Activated CD4-positive, alpha-beta T cell treated with anti-CD3 and anti-CD28 coated beads, Interleukin-2, amount 10 ng/mL, durations not matched to agents 7 days and 5 days (primary cell): ENCODE measurements around the gene GNS. TPM values are rescaled to one million over a fixed set of nuclear protein-coding genes. Genes with fewer than 3 reads are reported as not detected.
A peak's percentile ranks its signal among the peaks of the same experiment; 100 is the strongest.
"Not testable (repeated sequence)": the region's sequence is repeated elsewhere in the genome, so short reads cannot be mapped to it uniquely, and the experiment has no call there.

Experiments used
- CTCF ChIA-PET: fragments of 350-600 bp; sonication (Branson Sonifier 250); formaldehyde crosslinking; loops from one replicate; lab custom pipeline; 2021; ENCODE audit warnings: antibody characterized with exemption; lab: Charles Lee
- POLR2A ChIA-PET: fragments of 350-600 bp; sonication (Branson Sonifier 250); formaldehyde crosslinking; loops from one replicate; lab custom pipeline; 2021; ENCODE audit warnings: antibody characterized with exemption; lab: Charles Lee
- DNase-seq: peaks from one replicate; pipeline ENCODE4 v3.0.0-alpha.2; 2020
- H3K27ac Mint-ChIP-seq: one replicate; pipeline ENCODE4 v1.8.0; 2021; ENCODE audit warnings: mild to moderate bottlenecking, moderate library complexity, mixed read lengths
- H3K27me3 Mint-ChIP-seq: one replicate; pipeline ENCODE4 v1.8.0; 2021; ENCODE audit warnings: mixed read lengths
- H3K36me3 Mint-ChIP-seq: one replicate; pipeline ENCODE4 v1.8.0; 2021; ENCODE audit warnings: low read depth, mixed read lengths
- H3K4me1 Mint-ChIP-seq: one replicate; pipeline ENCODE4 v1.8.0; 2021; ENCODE audit warnings: mixed read lengths
- H3K4me3 Mint-ChIP-seq: one replicate; pipeline ENCODE4 v1.8.0; 2021; ENCODE audit warnings: mild to moderate bottlenecking, moderate library complexity, mixed read lengths
- H3K9me3 Mint-ChIP-seq: one replicate; pipeline ENCODE4 v1.8.0; 2021; ENCODE audit warnings: mixed read lengths
- total RNA-seq, 2 experiments: library from RNA; stranded (reverse); gene quantifications; one replicate each; pipeline ENCODE4 v1.2.3, GENCODE V29; 2021

Gene GNS
- 10 to 100 TPM; 25.3 to 31.3 TPM for total RNA-seq

- H3K4me3 Mint-ChIP-seq: peak within 1 kb of the TSS; percentile 96
- peaks cover 7% of the 10 kb centered on the region for H3K36me3 Mint-ChIP-seq
- H3K27ac Mint-ChIP-seq: peak within 1 kb of the TSS; percentile 93
- ChIA-PET POLR2A (no interaction called here), CTCF (interaction anchor here (1.0 to 1.2 kb wide), 4 partner anchors 10 to 55 kb away, joined by 3 read pairs; no protein-coding TSS in a partner anchor)
- H3K27me3 Mint-ChIP-seq: no peaks in the 10 kb centered on the region
- DNase-seq: peak; percentile 92
- peaks cover 48% of the 10 kb centered on the region for H3K4me1 Mint-ChIP-seq
- no peaks in the 10 kb centered on the region for H3K9me3 Mint-ChIP-seq
Measured at GRCh38 chr12:64759035-64759894, at the start of gene GNS. Gene GNS (minus strand): TSS chr12:64759406. CDS start chr12:64759276, 130 bp downstream.

GRCh38 chr12:64808110-64808509 is 48.9 kb upstream of the GNS start:
- no peaks in the 10 kb centered on the region for H3K36me3 Mint-ChIP-seq
- no peak overlapping the region for H3K27ac Mint-ChIP-seq
- ChIA-PET POLR2A (no interaction called here), CTCF (no interaction called here)
- H3K4me1 Mint-ChIP-seq: peaks cover 2% of the 10 kb centered on the region
- H3K27me3 Mint-ChIP-seq: peaks cover 49% of the 10 kb centered on the region
- no peak overlapping the region for H3K4me3 Mint-ChIP-seq
- no peaks in the 10 kb centered on the region for H3K9me3 Mint-ChIP-seq
- DNase-seq: no peak

- POLR2A ChIA-PET: interaction anchor here (0.6 kb wide), 1 partner anchor 1251 kb away, joined by 3 read pairs; no protein-coding TSS in a partner anchor
- no peak overlapping the region for H3K27ac Mint-ChIP-seq
- no peak overlapping the region for H3K4me3 Mint-ChIP-seq
- no peaks in the 10 kb centered on the region for H3K36me3 Mint-ChIP-seq
- no peak for DNase-seq
- no peaks in the 10 kb centered on the region for H3K9me3 Mint-ChIP-seq
- peaks cover 2% of the 10 kb centered on the region for H3K4me1 Mint-ChIP-seq
- H3K27me3 Mint-ChIP-seq: peaks cover 48% of the 10 kb centered on the region
- CTCF ChIA-PET: interaction anchor here (1.3 kb wide), 1 partner anchor 11 kb away, joined by 3 read pairs; no protein-coding TSS in a partner anchor
Measured at GRCh38 chr12:64806593-64807460, 47.6 kb upstream of the GNS start.

GRCh38 chr12:64806173-64806572 is 47.0 kb upstream of the GNS start:
- POLR2A ChIA-PET: no interaction called here
- CTCF ChIA-PET: interaction anchor here (1.3 kb wide), 1 partner anchor 10 kb away, joined by 3 read pairs; no protein-coding TSS in a partner anchor

GRCh38 chr12:64802180-64802775 is 43.1 kb upstream of the GNS start:
- peaks cover 43% of the 10 kb centered on the region for H3K27me3 Mint-ChIP-seq
- H3K4me1 Mint-ChIP-seq, H3K36me3 Mint-ChIP-seq, H3K4me3 Mint-ChIP-seq, H3K27ac Mint-ChIP-seq, POLR2A ChIA-PET, H3K9me3 Mint-ChIP-seq: not testable (repeated sequence)
- CTCF ChIA-PET: interaction anchor here (0.7 to 0.8 kb wide), 2 partner anchors 714 to 991 kb away, joined by 3 read pairs; no protein-coding TSS in a partner anchor
- DNase-seq: peak; percentile 53

More at GRCh38 chr12:64806173-64806572, 47.0 kb upstream of the GNS start:
- Mint-ChIP-seq H3K27ac (no peak overlapping the region), H3K4me3 (no peak overlapping the region), H3K36me3 (no peaks in the 10 kb centered on the region), H3K4me1 (peaks cover 2% of the 10 kb centered on the region), H3K9me3 (no peaks in the 10 kb centered on the region), H3K27me3 (peaks cover 47% of the 10 kb centered on the region)
- DNase-seq: no peak

- H3K4me3 Mint-ChIP-seq: no peak overlapping the region
- no peaks in the 10 kb centered on the region for H3K36me3 Mint-ChIP-seq
- peaks cover 37% of the 10 kb centered on the region for H3K27me3 Mint-ChIP-seq
- ChIA-PET POLR2A (no interaction called here), CTCF (interaction anchor here (0.8 kb wide), 1 partner anchor 713 kb away, joined by 3 read pairs; no protein-coding TSS in a partner anchor)
- H3K9me3 Mint-ChIP-seq: no peaks in the 10 kb centered on the region
- no peak for DNase-seq
- H3K4me1 Mint-ChIP-seq: no peaks in the 10 kb centered on the region
- H3K27ac Mint-ChIP-seq: no peak overlapping the region
Measured at GRCh38 chr12:64801381-64801780, 42.2 kb upstream of the GNS start.

GRCh38 chr12:64800640-64801039 is 41.4 kb upstream of the GNS start:
- H3K27me3 Mint-ChIP-seq: peaks cover 35% of the 10 kb centered on the region
- POLR2A ChIA-PET: no interaction called here
- no peaks in the 10 kb centered on the region for H3K36me3 Mint-ChIP-seq
- H3K4me1 Mint-ChIP-seq: no peaks in the 10 kb centered on the region
- no peak overlapping the region for H3K27ac Mint-ChIP-seq
- CTCF ChIA-PET: interaction anchor here (0.7 kb wide), 1 partner anchor 253 kb away, joined by 3 read pairs; no protein-coding TSS in a partner anchor
- no peak overlapping the region for H3K4me3 Mint-ChIP-seq
- H3K9me3 Mint-ChIP-seq: no peaks in the 10 kb centered on the region
- no peak for DNase-seq

- H3K27ac Mint-ChIP-seq: no peak overlapping the region
- ChIA-PET CTCF (interaction anchor here (0.6 to 2.9 kb wide), 4 partner anchors 13 to 1130 kb away, joined by 3 to 10 read pairs (median 4); no protein-coding TSS in a partner anchor), POLR2A (no interaction called here)
Measured at GRCh38 chr12:64798165-64798564, 39.0 kb upstream of the GNS start.

GRCh38 chr12:64797156-64797555 is 38.0 kb upstream of the GNS start:
- POLR2A ChIA-PET: no interaction called here
- CTCF ChIA-PET: interaction anchor here (1.1 to 2.9 kb wide), 3 partner anchors 12 to 375 kb away, joined by 4 to 10 read pairs (median 4); no protein-coding TSS in a partner anchor
- no peak overlapping the region for H3K27ac Mint-ChIP-seq
- peaks cover 28% of the 10 kb centered on the region for H3K27me3 Mint-ChIP-seq
- H3K9me3 Mint-ChIP-seq: no peaks in the 10 kb centered on the region
- H3K4me3 Mint-ChIP-seq: no peak overlapping the region
- no peaks in the 10 kb centered on the region for H3K36me3 Mint-ChIP-seq
- no peak for DNase-seq
- H3K4me1 Mint-ChIP-seq: no peaks in the 10 kb centered on the region

More at GRCh38 chr12:64798165-64798564, 39.0 kb upstream of the GNS start:
- peaks cover 29% of the 10 kb centered on the region for H3K27me3 Mint-ChIP-seq
- DNase-seq: no peak
- H3K36me3 Mint-ChIP-seq: no peaks in the 10 kb centered on the region
- H3K9me3 Mint-ChIP-seq: no peaks in the 10 kb centered on the region
- H3K4me3 Mint-ChIP-seq: no peak overlapping the region
- H3K4me1 Mint-ChIP-seq: no peaks in the 10 kb centered on the region

GRCh38 chr12:64796205-64796845 is 37.1 kb upstream of the GNS start:
- H3K27me3 Mint-ChIP-seq: peaks cover 22% of the 10 kb centered on the region
- POLR2A ChIA-PET: no interaction called here
- no peak overlapping the region for H3K27ac Mint-ChIP-seq
- no peaks in the 10 kb centered on the region for H3K9me3 Mint-ChIP-seq
- DNase-seq: peak; percentile 82
- H3K4me3 Mint-ChIP-seq: no peak overlapping the region
- H3K4me1 Mint-ChIP-seq: no peaks in the 10 kb centered on the region
- CTCF ChIA-PET: interaction anchor here (0.6 to 2.9 kb wide), 8 partner anchors 9 to 459 kb away, joined by 3 to 10 read pairs (median 3); no protein-coding TSS in a partner anchor
- no peaks in the 10 kb centered on the region for H3K36me3 Mint-ChIP-seq

- no peak for DNase-seq
- Mint-ChIP-seq H3K4me1 (no peaks in the 10 kb centered on the region), H3K36me3 (no peaks in the 10 kb centered on the region), H3K27ac (no peak overlapping the region), H3K4me3 (no peak overlapping the region), H3K9me3 (no peaks in the 10 kb centered on the region), H3K27me3 (peaks cover 11% of the 10 kb centered on the region)
- CTCF ChIA-PET: no interaction called here
- POLR2A ChIA-PET: no interaction called here
Measured at GRCh38 chr12:64794305-64794704, 35.1 kb upstream of the GNS start.

GRCh38 chr12:64793610-64794009 is 34.4 kb upstream of the GNS start:
- no peak for DNase-seq
- Mint-ChIP-seq H3K4me1 (no peaks in the 10 kb centered on the region), H3K9me3 (no peaks in the 10 kb centered on the region), H3K36me3 (no peaks in the 10 kb centered on the region), H3K27ac (no peak overlapping the region), H3K27me3 (peaks cover 16% of the 10 kb centered on the region), H3K4me3 (no peak overlapping the region)
- POLR2A ChIA-PET: no interaction called here
- CTCF ChIA-PET: no interaction called here
